Heart left ventricle (tissue), 16 donors: ENCODE measurements around the gene MRTFA. TPM values are rescaled to one million over a fixed set of nuclear protein-coding genes. Genes with fewer than 3 reads are reported as not detected.

Experiments
- ATAC-seq, 4 donors: fragments of 200-7000 bp; cut with Tn5 transposase; one replicate each; pipeline ENCODE4 v1.9.1; 2020 to 2022; ENCODE audit warnings: moderate library complexity in 4 of 4, mild to moderate bottlenecking in 3 of 4, moderate number of reproducible peaks in 1 of 4
- DNase-seq, 5 donors: peaks; one replicate each; pipeline ENCODE4 v3.0.0-alpha.2; 2020
- H3K27ac ChIP-seq, 12 donors: fragments of 200-600 bp; sonication (generic) in 4 of 12; one replicate each; pipeline versions ENCODE4 v1.5.0 to v1.8.0; 2016 to 2022; ENCODE audit warnings: mild to moderate bottlenecking in 2 of 12
- H3K27me3 ChIP-seq, 9 donors: fragments of 200-600 bp; sonication (generic) in 2 of 9; one replicate each; pipeline versions ENCODE4 v1.5.1 to v1.8.0; 2016 to 2022; ENCODE audit warnings: mild to moderate bottlenecking in 3 of 9
- H3K36me3 ChIP-seq, 9 donors: fragments of 200-600 bp; sonication (generic) in 2 of 9; one replicate each; pipeline versions ENCODE4 v1.5.0 to v1.8.0; 2018 to 2022; ENCODE audit warnings: mild to moderate bottlenecking in 2 of 9
- H3K4me1 ChIP-seq, 12 donors: fragments of 200-600 bp; sonication (generic) in 4 of 12; one replicate each; pipeline versions ENCODE4 v1.5.0 to v1.8.0; 2016 to 2022; ENCODE audit warnings: mild to moderate bottlenecking in 3 of 12
- H3K4me3 ChIP-seq, 12 donors: fragments of 200-600 bp; sonication (generic) in 4 of 12; one replicate each; pipeline versions ENCODE4 v1.5.0 to v1.8.0; 2017 to 2022; ENCODE audit warnings: mild to moderate bottlenecking in 9 of 12, moderate library complexity in 4 of 12
- H3K9me3 ChIP-seq, 12 donors: fragments of 200-600 bp; sonication (generic) in 4 of 12; one replicate each; pipeline versions ENCODE4 v1.5.0 to v1.8.0; 2016 to 2022; ENCODE audit warnings: mild to moderate bottlenecking in 1 of 12
- CTCF ChIP-seq, 12 donors: fragments of 200-600 bp; sonication (generic) in 4 of 12; IDR thresholded peaks; one replicate each; pipeline versions ENCODE4 v1.5.0 to v1.8.0; 2018 to 2022; ENCODE audit warnings: antibody characterized with exemption in 12 of 12, mild to moderate bottlenecking in 5 of 12
- POLR2A ChIP-seq, 2 donors: fragments of 450-650 bp; IDR thresholded peaks; one replicate each; pipeline ENCODE4 v1.6.1; 2017; ENCODE audit warnings: antibody characterized with exemption in 2 of 2, mild to moderate bottlenecking in 2 of 2, moderate library complexity in 2 of 2
- WGBS, 4 donors: extraction: QIAGEN DNeasy Blood & Tissue Kit in 2 of 4; methylation state at CpG; one replicate each; pipeline versions ENCODE4 v1.1.5 to v1.1.7; 2013 to 2018; 5-methylcytosine and 5-hydroxymethylcytosine counted together
- intact Hi-C, 10 donors: fragments of 100-400 bp; cut with DNase I; formaldehyde crosslinking; loops; one replicate each; pipeline versions ENCODE4 v1.11.1 to v1.14.2; 2022
- polyA plus RNA-seq, 2 donors: library from polyadenylated mRNA; stranded (reverse); fragments of 200-250 nt; gene quantifications; one replicate each; pipeline ENCODE4 v1.2.3, GENCODE V29; 2013
- total RNA-seq, 9 donors: library from RNA; depleted of rRNA in 2 of 9; stranded (reverse); fragments of >200 nt in 2 of 9; fragmentation: NEBNext Ultra II Directional in 3 of 9; extraction: Animal tissue kit (Norgen Biotek cat#: 25700) in 3 of 9; gene quantifications; one replicate each; pipeline versions ENCODE4 v1.1.0 to v1.2.4, GENCODE V29; 2016 to 2023
- donor health status: ischemic (EF 13 %, LVEDD 7.1; RV severe dilation, severe dysfunction).
- donor health status: healthy with polysubstance abuse.
- donor health status: DM: no; HTN: yes; CAD: no.
- donor health status: DM: no; HTN: no; CAD: no.
- donor health status: ischemic (EF 25% LVEDD 6.9; RV normal size, moderate dysfunction).
- donor health status: ischemic (EF 25% LVEDD 5.7; RV mildly dilated, moderate dysfunction).
- donor health status: healthy.
- donor health status: DM: yes; HTN: yes; CAD: no.
- donor health status: ischemic (EF 35%, LVEDD 5.7; RV mildly dilated, moderate dysfunction).
- donor health status: nonischemic (EF 11% LVEDD 7.7; RV severe dilation, severe dysfunction).
- donor health status: DM: yes; HTN: yes; CAD: no.
- donor health status: PGD.
- donor health status: ischemic (EF 29% LVEDD 5.4; RV normal size, mild dysfunction).
- donor health status: nonischemic (EF 23%, LVEDD 6.1; RV moderate dilation, normal function).

The MRTFA gene
- total and polyA plus RNA-seq, 11 donors: 14.0 to 52.6 (median 26.9) TPM

- H3K4me3 ChIP-seq: no peak overlapping the region
- intact Hi-C loops: loop anchor here in 2 of 10 donors (5.0 kb wide), 3 partner anchors 35 to 315 kb away; no protein-coding TSS in a partner anchor
- TF ChIP-seq POLR2A (IDR thresholded peaks at IDR 0.05) (no peak), CTCF (IDR thresholded peaks at IDR 0.05) (no peak)
- WGBS, 4 donors: 93 to 94% (median 94%) methylated on average over 5 of the region's 5 CpGs
- peaks cover 0 to 91% (median 19%) of the 10 kb centered on the region in 12 donors for H3K4me1 ChIP-seq
- H3K36me3 ChIP-seq: peaks cover 0 to 9% (median 0%) of the 10 kb centered on the region in 9 donors
- peaks cover 0 to 6% (median 0%) of the 10 kb centered on the region in 12 donors for H3K9me3 ChIP-seq
- ATAC-seq (no peak), DNase-seq (no peak)
- no peak overlapping the region for H3K27ac ChIP-seq
- H3K27me3 ChIP-seq: no peaks in the 10 kb centered on the region
Measured at GRCh38 chr22:40441761-40442390, 194.6 kb downstream of the MRTFA start.

GRCh38 chr22:40436505-40437431, 199.8 kb downstream of the MRTFA start:
- H3K36me3 ChIP-seq: peaks cover 0 to 29% (median 11%) of the 10 kb centered on the region in 9 donors
- ATAC-seq: peak; percentile 53 to 72 (median 70)
- WGBS, 4 donors: 19 to 20% (median 20%) methylated on average over 12 of the region's 12 CpGs
- intact Hi-C loops: loop anchor here (1.0 to 10.0 kb wide), 11 partner anchors 48 to 338 kb away; no protein-coding TSS in a partner anchor
- H3K4me3 ChIP-seq: peak overlapping the region in 8 of 12 donors; percentile 11 to 51 (median 22)
- TF ChIP-seq POLR2A (IDR thresholded peaks at IDR 0.05) (no peak), CTCF (IDR thresholded peaks at IDR 0.05) (peak; percentile 58 to 82 (median 78))
- no peaks in the 10 kb centered on the region for H3K9me3 ChIP-seq
- DNase-seq: peak in 2 of 5 donors; percentile 42 to 66
- H3K27ac ChIP-seq: peak overlapping the region; percentile 10 to 78 (median 58)
- no peaks in the 10 kb centered on the region for H3K27me3 ChIP-seq
- H3K4me1 ChIP-seq: peaks cover 0 to 94% (median 30%) of the 10 kb centered on the region in 12 donors

GRCh38 chr22:40434745-40435144, 201.8 kb downstream of the MRTFA start:
- no peaks in the 10 kb centered on the region for H3K9me3 ChIP-seq
- DNase-seq (no peak), ATAC-seq (no peak)
- H3K4me3 ChIP-seq: no peak overlapping the region
- peak overlapping the region in 1 of 12 donors; percentile 37 for H3K27ac ChIP-seq
- no peaks in the 10 kb centered on the region for H3K27me3 ChIP-seq
- 90 to 94% (median 92%) methylated on average over 5 of the region's 5 CpGs for WGBS, 4 donors
- intact Hi-C loops: loop anchor here in 8 of 10 donors (5.0 to 10.0 kb wide), 7 partner anchors 50 to 340 kb away; no protein-coding TSS in a partner anchor
- H3K4me1 ChIP-seq: peaks cover 0 to 82% (median 23%) of the 10 kb centered on the region in 12 donors
- no peak for TF ChIP-seq POLR2A (IDR thresholded peaks at IDR 0.05)
- TF ChIP-seq CTCF (IDR thresholded peaks at IDR 0.05): no peak
- H3K36me3 ChIP-seq: peaks cover 0 to 44% (median 27%) of the 10 kb centered on the region in 9 donors
